Stomach (tissue), 4 donors: ENCODE data around the gene DHRS7.

ENCODE experiments used
- CTCF ChIP-seq, 7 experiments: fragments of 450-650 bp in 4 of 7; fragments of 200-600 bp in 3 of 7; sonication (generic) in 3 of 7; IDR thresholded peaks; one replicate each; pipeline ENCODE4 v1.5.1; 2016 to 2019; ENCODE audit warnings: antibody characterized with exemption in 7 of 7, control low read depth in 2 of 7, mild to moderate bottlenecking in 1 of 7
- POLR2A ChIP-seq, 4 donors: fragments of 450-650 bp; IDR thresholded peaks; one replicate each; pipeline ENCODE4 v1.6.1; 2016; ENCODE audit warnings: antibody characterized with exemption in 4 of 4, control low read depth in 2 of 4, mild to moderate bottlenecking in 1 of 4, moderate library complexity in 1 of 4
- POLR2AphosphoS5 ChIP-seq, 3 donors: sonication (generic); formaldehyde crosslinking; IDR thresholded peaks; one replicate each; pipeline ENCODE4 v1.6.1; 2016; ENCODE audit warnings: antibody characterized with exemption in 3 of 3

- TF ChIP-seq CTCF (IDR thresholded peaks at IDR 0.05) (no peak), POLR2A (IDR thresholded peaks at IDR 0.05) (no peak), POLR2AphosphoS5 (IDR thresholded peaks at IDR 0.05) (no peak)
These were observed 69.3 kb downstream of the DHRS7 start for GRCh38 chr14:60095781-60096450.
